ENCODE data around the gene CLIC1.
"Not testable (repeated sequence)": the region's sequence is repeated elsewhere in the genome, so short reads cannot be mapped to it uniquely, and the experiment has no call there.

The CLIC1 gene

DNA sequence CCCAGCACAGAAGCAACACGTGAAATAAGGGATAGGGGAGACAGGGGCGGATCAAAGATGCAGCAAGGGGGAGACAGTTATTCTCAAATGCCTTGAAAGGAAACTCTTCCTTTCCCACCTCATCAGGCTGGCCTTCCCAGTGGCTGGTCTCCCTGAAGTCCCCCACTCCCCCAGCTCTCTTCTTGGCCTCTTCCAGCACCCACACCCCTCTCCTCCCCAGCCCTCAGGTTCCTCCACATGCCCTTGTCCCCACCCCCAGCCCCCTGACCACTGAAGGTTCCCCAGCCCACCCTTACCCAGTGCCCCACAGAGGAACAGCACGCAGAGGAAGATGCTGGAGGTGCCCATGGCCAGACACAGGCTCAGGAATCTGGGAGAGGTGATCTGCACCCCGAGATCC is 22.9 kb downstream of the CLIC1 start:
- no peaks in the 10 kb centered on the region for H3K36me3 ChIP-seq (replicated peaks)
- H3K4me3 ChIP-seq (ENCODE audit: low read depth, low read length): no peak overlapping the region
- H3K27ac ChIP-seq: no peak overlapping the region
- in situ Hi-C loops (cut with HindIII; ENCODE audit: low pct_ligation_motif_present, low sequenced_read_pairs): no loop called here
- DNase-seq: no peak
- no peaks in the 10 kb centered on the region for H3K27me3 ChIP-seq (replicated peaks)
- TF ChIP-seq, protein P1, sequence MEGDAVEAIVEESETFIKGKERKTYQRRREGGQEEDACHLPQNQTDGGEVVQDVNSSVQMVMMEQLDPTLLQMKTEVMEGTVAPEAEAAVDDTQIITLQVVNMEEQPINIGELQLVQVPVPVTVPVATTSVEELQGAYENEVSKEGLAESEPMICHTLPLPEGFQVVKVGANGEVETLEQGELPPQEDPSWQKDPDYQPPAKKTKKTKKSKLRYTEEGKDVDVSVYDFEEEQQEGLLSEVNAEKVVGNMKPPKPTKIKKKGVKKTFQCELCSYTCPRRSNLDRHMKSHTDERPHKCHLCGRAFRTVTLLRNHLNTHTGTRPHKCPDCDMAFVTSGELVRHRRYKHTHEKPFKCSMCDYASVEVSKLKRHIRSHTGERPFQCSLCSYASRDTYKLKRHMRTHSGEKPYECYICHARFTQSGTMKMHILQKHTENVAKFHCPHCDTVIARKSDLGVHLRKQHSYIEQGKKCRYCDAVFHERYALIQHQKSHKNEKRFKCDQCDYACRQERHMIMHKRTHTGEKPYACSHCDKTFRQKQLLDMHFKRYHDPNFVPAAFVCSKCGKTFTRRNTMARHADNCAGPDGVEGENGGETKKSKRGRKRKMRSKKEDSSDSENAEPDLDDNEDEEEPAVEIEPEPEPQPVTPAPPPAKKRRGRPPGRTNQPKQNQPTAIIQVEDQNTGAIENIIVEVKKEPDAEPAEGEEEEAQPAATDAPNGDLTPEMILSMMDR (IDR thresholded peaks at IDR 0.05; ENCODE audit: low read depth, low read length, missing control alignments): no peak

DNA sequence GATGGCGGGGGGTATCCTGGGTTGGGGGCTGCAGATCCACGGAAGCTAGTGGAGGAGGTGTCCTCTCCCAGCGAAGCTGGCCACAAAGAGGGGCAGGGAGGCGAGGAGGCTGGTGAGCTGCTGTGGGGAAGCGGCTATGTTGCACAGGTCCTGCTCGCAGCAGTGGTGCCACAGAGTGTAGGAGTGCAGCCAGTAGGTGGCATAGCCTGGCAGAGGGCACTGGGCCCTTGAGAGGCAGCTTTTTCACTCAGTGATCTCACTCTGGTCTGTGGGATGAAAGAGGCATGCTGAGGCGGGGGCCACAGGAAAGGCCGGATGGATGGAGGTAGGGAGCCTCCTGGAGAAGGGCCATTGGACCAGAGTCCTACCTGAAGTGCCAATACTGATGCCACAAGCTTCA is 24.0 kb downstream of the CLIC1 start:
- no peak overlapping the region for H3K4me3 ChIP-seq (ENCODE audit: low read depth, low read length)
- in situ Hi-C loops (cut with HindIII; ENCODE audit: low pct_ligation_motif_present, low sequenced_read_pairs): no loop called here
- H3K27ac ChIP-seq: no peak overlapping the region
- H3K36me3 ChIP-seq (replicated peaks): no peaks in the 10 kb centered on the region
- TF ChIP-seq, protein P1 (IDR thresholded peaks at IDR 0.05; ENCODE audit: low read depth, low read length, missing control alignments): peak; percentile 17
- DNase-seq: no peak
- H3K27me3 ChIP-seq (replicated peaks): no peaks in the 10 kb centered on the region

GRCh38 chr6:31711233-31711632 is 25.1 kb downstream of the CLIC1 start:
- Histone ChIP-seq H3K36me3 (replicated peaks) (no peaks in the 10 kb centered on the region), H3K4me3 (ENCODE audit: low read depth, low read length) (no peak overlapping the region), H3K27me3 (replicated peaks) (no peaks in the 10 kb centered on the region), H3K27ac (no peak overlapping the region)
- in situ Hi-C loops (cut with HindIII; ENCODE audit: low pct_ligation_motif_present, low sequenced_read_pairs): no loop called here
- no peak for DNase-seq
- TF ChIP-seq, protein P1 (IDR thresholded peaks at IDR 0.05; ENCODE audit: low read depth, low read length, missing control alignments): no peak

GRCh38 chr6:31710523-31711219 is 25.7 kb downstream of the CLIC1 start:
- no peaks in the 10 kb centered on the region for H3K27me3 ChIP-seq (replicated peaks)
- H3K27ac ChIP-seq: no peak overlapping the region
- TF ChIP-seq, protein P1 (IDR thresholded peaks at IDR 0.05; ENCODE audit: low read depth, low read length, missing control alignments): no peak
- in situ Hi-C loops (cut with HindIII; ENCODE audit: low pct_ligation_motif_present, low sequenced_read_pairs): no loop called here
- no peak overlapping the region for H3K4me3 ChIP-seq (ENCODE audit: low read depth, low read length)
- H3K36me3 ChIP-seq (replicated peaks): no peaks in the 10 kb centered on the region
- DNase-seq: no peak

DNA sequence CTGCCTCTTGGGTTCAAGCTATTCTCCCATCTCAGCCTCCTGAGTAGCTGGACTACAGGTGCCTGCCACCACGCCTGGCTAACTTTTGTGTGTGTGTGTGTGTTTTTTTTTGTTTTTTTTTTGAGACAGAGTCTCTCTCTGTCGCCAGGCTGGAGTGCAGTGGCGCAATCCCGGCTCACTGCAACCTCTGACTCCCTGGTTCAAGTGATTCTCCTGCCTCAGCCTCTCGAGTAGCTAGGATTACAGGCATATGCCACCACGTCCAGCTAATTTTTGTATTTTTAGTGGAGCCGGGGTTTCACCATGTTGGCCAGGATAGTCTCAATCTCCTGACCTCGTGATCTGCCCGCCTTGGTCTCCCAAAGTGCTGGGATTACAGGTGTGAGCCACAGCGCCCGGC is 27.2 kb downstream of the CLIC1 start:
- H3K27ac ChIP-seq; H3K27me3 ChIP-seq (replicated peaks); H3K4me3 ChIP-seq (ENCODE audit: low read depth, low read length); DNase-seq; in situ Hi-C loops (cut with HindIII; ENCODE audit: low pct_ligation_motif_present, low sequenced_read_pairs); H3K36me3 ChIP-seq (replicated peaks): not testable (repeated sequence)

DNA sequence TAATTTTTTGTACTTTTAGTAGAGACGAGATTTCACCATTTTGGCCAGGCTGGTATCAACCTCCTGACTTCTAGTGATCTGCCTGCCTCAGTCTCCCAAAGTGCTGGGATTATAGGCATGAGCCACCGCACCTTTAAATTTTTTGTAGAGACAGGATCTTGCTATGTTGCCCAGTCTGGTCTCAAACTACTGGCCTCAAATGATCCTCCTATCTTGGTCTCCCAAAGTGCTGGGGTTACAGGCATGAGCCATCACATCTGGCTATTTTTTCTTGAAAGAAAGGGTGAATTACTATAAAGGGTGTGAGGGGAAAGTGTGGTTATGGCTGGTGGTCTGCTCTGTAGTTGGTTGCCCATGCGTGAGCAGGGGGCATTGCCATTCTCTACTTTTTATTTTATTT is 28.1 kb downstream of the CLIC1 start:
- DNase-seq: no peak
- no peaks in the 10 kb centered on the region for H3K27me3 ChIP-seq (replicated peaks)
- H3K4me3 ChIP-seq (ENCODE audit: low read depth, low read length): no peak overlapping the region
- no peaks in the 10 kb centered on the region for H3K36me3 ChIP-seq (replicated peaks)
- TF ChIP-seq, protein P1 (IDR thresholded peaks at IDR 0.05; ENCODE audit: low read depth, low read length, missing control alignments): no peak
- in situ Hi-C loops (cut with HindIII; ENCODE audit: low pct_ligation_motif_present, low sequenced_read_pairs): no loop called here
- H3K27ac ChIP-seq: no peak overlapping the region

Data from brain microvascular endothelial cell (primary cell).